Measurements from ENCODE around the gene TSPEAR.
"Not testable (repeated sequence)": the region's sequence is repeated elsewhere in the genome, so short reads cannot be mapped to it uniquely, and the experiment has no call there.

The TSPEAR gene

DNA sequence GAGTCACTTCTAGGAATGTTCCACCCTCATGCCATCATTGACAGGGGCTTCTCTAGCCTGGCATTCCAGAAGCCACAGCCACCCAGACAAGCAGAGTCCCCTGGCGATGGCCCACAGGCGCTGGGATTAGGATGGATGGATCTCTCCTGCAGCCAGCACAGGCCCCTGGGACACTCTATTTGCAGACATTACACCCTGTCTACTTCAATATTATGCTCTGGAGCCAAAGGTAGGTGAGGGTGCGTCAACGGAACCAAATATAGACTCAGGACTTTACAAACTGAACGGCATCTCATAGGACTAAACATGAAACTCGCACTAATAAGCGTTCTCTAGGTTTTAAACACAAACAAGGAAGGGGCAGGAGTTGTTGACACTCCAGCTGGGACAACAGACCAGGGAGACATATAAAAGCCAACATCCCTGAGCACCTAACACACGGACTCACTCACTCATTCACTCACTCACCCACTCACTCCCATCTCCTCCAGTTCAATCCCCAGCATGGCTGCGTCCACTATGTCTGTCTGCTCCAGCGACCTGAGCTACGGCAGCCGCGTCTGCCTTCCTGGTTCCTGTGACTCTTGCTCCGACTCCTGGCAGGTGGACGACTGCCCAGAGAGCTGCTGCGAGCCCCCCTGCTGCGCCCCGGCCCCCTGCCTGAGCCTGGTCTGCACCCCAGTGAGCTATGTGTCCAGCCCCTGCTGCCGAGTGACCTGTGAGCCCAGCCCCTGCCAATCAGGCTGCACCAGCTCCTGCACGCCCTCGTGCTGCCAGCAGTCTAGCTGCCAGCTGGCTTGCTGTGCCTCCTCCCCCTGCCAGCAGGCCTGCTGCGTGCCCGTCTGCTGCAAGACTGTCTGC, 111.0 kb downstream of the TSPEAR start, which contains the start of gene KRTAP10-7:
KRTAP10-7 (plus strand) TSS at position 480 of the 861 bp plus-strand sequence; CDS start at position 505, 25 bp downstream.
- DNase-seq: not testable (repeated sequence)

GRCh38 chr21:44599264-44600029, 111.9 kb downstream of the TSPEAR start:
- no peak for DNase-seq

DNA sequence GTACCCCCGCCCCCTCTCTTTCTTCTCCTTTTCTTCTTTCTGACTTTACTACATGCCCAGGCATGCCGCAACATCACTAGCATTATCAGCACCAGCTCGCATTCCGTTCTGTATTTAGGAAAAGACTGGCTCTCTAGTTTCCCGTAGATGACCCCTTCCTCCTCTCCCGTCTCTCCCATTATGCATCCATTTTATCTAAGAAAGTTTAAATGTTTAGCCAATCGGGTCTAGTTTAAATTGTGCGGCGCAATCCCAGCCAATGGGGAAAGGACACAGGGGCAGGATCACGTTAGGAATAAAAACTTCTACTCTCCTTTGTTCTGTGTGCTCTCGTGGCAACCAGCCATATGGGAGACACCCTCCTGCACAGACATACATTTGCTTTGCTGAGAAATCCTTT, 113.3 kb downstream of the TSPEAR start:
- no peak for DNase-seq

DNA sequence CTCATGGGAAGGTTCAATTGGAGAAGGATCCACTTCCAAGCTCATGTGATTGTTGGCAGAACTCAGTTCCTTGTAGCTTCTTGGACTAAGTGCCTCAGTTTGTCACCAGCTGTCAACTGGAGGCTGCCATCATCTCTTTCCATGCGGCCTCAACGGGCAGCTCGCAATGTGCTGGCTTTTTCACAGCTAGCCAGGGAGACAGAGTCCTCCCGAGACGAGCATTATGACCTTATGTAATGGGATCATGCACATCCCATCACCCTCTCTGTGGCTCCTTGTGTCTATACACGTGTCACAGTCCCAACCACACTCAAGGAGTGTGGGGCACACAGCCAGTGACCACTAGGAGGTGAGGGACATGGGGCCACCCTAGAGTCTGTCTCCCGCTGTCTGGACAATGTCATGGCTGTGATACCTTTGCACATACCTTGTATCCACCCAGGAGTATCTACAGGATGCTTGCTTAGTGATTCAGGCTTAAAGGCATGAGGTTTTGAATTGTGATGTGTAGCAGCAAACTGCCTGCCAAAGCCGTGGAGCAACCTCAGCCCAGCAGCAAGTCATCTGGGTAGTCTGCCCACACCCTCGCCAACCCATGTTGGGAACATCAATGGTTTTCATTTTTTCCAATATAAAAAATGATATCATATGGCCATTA, 115.2 kb downstream of the TSPEAR start:
- no peak for DNase-seq

- DNase-seq: no peak
Observed at GRCh38 chr21:44595524-44595923, 115.8 kb downstream of the TSPEAR start.

DNA sequence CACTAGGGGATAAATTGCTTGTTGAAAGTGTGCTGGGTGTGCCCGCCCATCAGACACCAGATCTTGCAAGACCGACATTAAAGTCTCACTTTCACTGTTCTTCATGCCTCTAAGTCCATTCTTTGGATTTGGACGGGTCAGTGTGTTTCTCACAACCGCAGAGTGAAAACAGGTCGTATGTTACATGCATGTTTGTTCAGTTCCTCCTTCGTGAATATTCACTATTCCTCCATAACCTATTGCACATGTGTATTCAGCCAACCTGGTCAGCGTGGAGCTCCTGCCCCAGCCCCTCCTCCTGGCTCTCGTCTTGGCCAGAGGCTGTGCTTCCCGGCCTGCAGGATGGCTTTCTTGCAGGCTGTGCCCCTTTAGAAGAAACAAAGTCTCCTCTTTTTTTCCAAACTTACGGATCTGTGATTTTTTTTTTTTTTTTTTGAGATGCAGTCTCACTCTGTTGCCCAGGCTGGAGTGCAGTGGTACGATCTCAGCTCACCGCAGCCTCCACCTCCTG, 116.9 kb downstream of the TSPEAR start:
- DNase-seq: no peak

GRCh38 chr21:44593598-44594405, 117.6 kb downstream of the TSPEAR start:
- DNase-seq: no peak

- no peak for DNase-seq
Observed at GRCh38 chr21:44592446-44593311, 118.7 kb downstream of the TSPEAR start, which contains the start of gene KRTAP10-6. Gene KRTAP10-6, minus strand, starts transcription at chr21:44592505. Its CDS starts 21 bp downstream, at chr21:44592484.

DNA sequence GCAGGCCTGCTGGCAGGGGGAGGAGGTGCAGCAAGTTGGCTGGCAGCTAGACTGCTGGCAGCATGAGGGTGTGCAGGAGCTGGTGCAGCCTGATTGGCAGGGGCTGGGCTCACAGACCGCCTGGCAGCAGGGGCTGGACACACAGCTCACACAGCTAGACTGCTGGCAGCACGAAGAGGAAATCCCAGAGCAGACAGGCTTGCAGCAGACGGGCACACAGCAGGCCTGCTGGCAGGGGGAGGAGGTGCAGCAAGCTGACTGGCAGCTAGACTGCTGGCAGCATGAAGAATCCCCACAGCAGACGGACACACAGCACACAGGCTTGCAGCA, 119.6 kb downstream of the TSPEAR start:
- not testable (repeated sequence) for DNase-seq

DNA sequence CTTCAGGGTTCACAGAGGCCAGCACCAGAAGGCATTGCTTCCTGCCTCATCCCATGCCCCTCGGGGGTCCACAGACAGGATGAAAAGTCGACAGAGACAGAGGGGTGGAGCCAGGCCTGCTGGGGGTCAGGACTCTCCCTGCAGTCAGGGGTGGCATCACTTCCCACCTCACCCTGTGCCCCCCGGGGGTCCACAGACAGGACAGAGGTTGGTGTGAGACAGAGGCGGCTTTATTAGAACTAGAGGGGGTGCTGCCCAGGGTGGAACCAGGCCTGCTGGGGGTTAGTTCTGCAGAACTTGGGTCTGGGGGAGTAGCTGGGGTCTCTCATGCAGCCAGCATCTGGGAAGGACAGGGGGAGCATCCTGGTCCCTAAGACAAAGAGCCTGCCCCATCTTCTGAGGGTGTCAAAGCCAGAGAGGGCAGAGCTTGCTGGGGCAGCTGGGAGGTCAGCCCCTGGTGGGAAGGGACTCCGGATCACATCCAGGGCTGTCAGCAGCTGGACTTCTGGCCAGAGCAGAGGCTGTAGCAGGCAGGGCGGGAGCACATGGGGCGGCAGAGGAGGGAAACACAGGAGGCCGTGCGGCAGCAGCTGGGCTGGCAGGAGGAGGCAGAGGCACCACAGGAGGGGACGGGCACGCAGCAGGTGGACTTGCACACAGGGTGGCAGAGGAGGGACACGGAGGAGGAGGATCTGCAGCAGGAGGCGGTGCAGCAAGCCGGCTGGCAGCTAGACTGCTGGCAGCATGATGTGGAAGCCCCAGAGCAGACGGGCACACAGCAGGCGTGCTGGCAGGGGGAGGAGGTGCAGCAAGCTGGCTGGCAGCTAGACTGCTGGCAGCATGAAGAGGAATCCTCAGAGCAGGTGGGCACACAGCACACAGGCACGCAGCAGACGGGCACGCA, 120.2 kb downstream of the TSPEAR start:
- not testable (repeated sequence) for DNase-seq

DNA sequence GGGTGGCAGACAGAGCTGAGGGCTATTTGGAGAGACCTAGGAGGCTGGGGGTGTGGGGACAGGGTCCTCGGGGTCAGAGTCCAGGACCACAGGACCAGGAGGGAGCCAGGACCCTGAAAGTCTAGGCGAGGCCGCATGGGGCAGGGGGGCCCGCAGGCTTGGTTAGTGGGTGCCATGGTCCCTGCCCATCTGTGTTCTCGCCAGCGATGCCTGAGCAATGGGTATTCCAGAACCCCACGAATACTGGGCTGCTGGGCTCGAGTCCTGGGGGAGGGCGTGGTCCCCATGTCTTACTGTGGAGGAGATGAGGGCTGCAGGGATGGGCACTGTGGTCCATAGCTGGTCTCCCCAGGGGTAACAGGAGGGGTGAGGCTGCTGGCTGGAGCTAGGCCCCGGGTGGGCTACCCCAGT, 121.1 kb downstream of the TSPEAR start:
- no peak for DNase-seq

GRCh38 chr21:44589586-44590305, 121.6 kb downstream of the TSPEAR start:
- DNase-seq: no peak

DNA sequence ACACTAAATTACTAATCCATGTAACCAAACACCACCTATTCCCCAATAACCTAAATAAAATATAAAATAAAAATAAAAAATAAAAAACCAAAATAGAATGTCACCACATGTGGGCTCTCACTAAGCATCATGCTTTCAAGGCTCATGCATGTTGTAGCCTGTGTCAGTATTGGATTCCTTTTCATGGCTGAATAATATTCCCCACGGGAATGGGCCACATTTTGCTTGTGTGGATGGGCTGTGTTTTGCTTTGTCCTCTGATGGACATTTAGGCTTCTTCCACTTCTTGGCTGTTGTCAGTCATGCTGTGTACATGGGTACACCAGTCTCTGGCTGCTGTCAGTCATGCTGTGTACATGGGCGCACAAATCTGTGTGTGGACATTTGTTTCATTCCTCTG, 122.3 kb downstream of the TSPEAR start:
- no peak for DNase-seq

DNA sequence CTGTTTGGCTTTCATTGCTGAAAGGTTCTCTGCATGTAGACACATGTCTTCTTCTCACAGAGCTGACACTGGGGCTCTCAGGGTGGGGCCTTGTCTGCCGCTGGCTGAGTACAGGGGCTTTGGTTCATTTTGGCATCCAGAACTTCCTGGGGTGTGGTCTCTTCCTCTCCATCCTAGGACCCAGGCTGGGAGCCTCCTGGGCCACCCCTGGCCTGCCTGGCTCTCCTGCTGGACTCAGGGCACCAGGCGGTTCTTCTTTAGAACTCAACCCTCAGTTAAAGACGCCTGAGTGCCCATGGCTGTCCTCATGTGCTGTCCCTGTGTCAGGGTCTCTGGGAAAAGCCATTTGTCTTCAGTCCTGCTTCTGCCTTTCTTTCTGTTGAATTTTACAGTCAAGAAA, 125.5 kb downstream of the TSPEAR start:
- no peak for DNase-seq

DNA sequence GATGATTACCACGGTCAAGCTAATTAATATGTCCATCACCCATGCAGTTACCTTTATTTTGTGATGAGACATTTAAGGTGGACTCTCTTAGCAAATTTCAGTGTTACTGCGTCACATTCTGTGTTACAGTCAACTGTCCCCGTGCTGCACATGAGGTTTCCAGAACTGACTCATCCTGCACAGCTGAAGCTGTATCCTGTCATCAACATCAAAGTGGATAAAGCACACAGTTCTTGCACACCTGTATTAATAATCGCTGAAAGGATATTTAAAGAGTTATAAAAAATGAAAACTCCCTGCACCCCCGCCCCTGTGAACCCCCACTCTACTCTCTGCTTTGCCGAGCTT, 127.6 kb downstream of the TSPEAR start:
- DNase-seq: no peak

GRCh38 chr21:44583089-44583799, 128.1 kb downstream of the TSPEAR start:
- no peak for DNase-seq

- DNase-seq: no peak
Observed at GRCh38 chr21:44582055-44582454, 129.3 kb downstream of the TSPEAR start.

DNA sequence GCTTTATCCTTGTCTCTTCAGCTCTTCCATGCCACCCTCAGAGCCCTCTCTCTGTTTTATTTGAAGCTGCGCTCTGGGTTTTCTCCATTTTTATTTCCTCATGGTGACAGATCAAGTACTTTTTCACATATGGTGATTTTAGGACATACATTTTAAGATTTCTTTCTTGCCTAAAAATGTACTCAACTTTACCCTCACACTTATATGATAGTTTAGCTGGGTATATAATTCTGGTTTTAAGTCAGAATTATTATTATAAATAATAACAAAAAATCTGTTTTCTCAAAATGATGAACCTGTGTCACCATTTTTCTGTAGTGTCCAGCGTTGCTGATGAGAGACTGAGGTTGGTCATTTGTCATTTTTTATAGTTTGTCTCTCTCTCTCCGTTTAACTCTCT, 130.2 kb downstream of the TSPEAR start:
- DNase-seq: no peak

Measured in NCI-H1436 treated with DMSO at 0.1 percent for 48 hours (cell line).